GM21447 (cell line): ENCODE data around the gene COPS8.

Source experiments
- ATAC-seq: cut with Tn5 transposase; IDR thresholded peaks from one replicate; pipeline ENCODE4 v1.9.1; 2021; ENCODE audit not compliant: unreplicated experiment

The COPS8 gene

DNA sequence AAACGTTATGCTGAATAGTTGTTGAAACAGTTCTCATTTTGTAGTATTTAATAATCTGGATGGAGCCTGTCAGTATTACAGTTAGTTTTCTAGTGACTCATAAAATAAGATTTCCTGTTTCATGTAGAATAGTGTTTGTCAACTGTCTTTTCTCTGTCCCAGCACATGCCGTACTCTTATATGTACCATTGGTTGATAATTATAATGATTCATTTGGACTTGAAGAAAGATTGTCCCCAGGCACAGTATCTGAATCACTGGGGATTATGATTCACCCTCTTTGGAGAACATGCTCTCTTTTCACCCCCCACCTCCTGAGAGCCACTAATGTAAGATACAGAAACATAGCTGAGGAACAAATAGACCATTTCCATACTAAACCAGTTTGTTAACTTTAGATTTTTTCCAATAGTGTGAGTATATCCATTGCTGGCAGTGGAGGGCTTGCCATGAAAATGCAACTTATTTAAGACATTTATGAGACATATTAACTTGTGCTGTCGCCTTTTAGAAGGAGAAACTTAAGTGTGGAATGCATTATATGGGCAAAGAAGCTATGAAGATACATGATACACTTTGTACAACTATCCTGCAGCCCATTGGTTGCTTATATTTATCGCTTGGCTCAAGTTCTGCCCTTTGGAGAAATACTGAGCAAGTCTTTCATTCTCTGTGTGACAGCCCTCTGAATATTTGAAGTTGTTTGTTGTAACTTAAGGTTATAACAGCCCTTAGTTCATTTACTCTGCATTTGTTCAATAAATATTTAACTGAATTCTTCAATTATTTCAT lies 12.4 kb downstream of the COPS8 start:
- ATAC-seq, result no peak

DNA sequence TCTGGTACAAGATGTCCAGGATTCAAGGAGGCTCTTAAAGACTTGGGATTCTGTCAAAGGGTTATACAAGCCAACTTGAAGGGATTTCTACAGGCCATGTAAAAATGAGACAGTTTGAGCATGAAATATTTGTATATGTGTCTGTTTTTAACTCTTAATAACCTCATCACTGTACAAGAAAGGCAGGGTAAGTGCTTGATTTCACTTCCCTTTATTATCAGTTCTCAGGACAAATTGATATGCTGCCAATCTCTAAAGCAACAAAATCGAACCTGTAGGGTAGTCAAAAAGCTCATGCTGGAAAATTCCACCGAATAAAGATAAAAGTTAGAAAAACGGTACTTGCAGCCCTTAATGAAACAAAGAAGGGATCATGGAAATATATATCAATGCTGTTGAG lies 14.1 kb downstream of the COPS8 start:
- ATAC-seq, result no peak

DNA sequence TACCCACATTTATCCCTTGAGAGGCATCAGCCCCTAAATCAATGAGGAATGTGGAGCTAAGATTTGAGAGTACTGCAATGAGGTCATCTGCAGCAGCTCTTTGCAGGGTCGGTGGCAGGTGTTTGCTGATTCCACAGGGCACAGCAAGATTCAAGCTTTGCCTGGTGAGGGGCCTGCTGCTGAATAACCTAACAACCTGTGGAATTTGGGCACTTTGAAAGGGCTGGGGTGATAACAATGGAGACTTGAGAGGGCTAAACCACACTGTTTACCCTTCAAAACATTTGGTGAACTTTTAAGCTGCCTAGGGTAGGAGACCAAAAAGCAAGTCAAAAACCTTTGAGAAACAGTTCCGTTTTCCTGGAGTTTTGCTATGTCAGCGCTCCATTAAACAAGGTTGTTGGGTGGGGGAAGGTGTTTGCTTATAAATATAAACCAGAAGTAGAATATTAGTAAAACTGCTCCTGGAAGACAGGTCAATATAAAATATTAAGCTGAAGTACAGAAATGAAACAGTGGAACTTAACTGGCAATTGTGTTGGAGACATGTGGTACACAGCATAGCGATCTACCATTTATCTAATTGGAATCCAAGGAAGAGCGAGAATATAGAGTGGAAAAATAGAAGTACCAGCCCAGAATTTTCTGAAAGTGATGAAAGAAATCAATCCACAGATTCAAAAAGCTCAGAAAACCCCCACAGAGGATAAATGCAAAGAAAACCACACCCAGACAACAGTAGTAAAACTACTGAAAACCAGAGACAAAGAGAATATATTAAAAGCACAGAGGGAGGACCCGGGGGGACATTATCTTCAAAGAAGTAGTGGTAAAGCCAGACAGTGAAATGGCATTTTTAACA lies 15.7 kb downstream of the COPS8 start:
- no peak for ATAC-seq

DNA sequence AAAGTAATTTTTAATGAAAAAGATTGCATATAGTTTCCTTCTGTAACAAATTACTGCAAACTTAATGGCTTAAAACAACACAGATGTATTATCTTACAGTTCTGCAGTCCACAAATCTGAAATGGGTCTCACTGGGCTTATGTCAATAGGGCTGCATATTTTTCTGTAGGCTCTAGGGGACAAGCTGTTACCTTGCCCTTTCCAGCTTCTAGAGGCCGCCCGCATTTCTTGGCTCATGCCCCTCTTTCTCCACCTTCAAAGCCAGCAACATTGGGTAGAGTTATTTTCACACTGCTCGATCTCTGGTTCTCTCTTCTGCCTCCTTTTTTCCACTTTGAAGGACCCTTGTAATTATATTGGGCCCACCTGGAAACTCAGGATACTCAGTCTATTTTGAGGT lies 16.7 kb downstream of the COPS8 start:
- no peak for ATAC-seq

DNA sequence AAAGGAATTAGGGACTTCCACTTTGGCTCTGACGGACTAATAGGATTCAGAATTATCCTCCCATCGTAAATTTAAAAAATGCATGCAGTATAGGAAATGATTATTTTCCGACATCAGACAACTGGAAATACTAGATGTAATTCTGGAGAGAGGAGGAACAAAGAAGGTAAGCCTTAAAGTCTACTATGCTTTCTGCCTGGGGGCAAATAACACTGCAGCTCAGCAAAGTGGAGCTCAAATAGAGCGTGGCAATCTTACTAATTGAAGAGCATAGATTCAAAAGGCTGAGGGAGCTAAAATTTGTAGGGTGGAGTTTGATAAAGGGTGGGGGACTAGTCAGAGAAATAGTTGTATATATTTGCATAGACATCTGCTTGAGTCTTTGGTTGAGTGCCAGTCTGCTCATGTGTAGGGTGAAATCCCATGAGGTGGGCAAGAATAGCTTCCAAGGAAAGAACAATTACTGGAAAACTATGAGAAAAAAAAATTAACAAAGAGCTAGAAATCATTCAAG lies 23.8 kb downstream of the COPS8 start:
- no peak for ATAC-seq

DNA sequence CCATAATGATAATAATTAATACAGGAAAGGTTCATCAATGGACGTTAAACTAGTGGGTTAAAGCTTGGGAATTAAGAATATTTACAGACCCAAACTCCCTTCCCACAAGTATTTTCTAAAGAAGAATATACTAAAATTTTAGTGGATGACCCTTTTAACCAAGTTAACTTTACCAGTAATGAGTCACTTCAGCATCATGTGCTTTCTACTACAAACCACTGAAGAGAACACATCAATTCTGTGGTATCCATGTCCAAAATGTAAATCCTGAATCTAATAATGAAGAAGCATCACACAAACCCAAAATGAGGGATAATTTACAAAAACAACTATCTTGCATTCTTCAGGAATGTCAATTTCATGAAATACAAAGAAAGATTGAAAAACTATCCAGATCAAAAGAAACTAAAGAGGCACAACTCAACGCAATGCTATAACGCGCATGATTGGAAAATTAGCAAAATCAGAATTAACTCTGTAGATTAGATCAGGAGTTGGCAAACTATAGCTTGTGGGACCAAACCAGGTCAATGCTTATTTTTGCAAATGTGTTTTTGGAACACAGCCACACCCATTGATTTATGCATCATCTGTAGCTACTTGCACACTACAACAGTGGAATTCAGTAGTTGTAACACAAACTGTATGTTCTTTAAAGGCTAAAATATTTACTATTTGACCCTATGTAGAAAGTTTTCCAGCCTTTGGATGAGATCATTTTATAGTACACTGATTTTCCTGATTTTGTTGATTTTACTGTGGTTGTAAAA lies 27.5 kb downstream of the COPS8 start:
- no peak for ATAC-seq

DNA sequence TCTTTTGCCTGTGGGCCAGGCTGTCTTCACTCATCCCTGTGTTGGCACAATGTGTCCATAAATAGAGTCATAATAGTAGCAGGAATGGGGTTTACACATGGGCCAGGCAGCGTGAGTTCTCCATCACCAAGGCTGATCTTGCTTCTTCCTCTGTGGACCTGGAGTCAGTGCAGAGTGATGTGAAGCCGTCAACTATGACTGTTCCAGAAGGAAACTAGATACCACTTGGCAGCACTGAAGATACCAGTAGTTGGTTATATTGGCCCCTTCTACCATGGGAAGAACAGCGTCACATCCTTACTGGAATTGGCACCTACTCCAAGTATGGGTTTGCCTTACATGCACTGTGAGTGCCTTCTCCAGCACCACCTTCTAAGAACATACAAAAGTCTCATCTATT lies 30.2 kb downstream of the COPS8 start:
- ATAC-seq, result no peak

DNA sequence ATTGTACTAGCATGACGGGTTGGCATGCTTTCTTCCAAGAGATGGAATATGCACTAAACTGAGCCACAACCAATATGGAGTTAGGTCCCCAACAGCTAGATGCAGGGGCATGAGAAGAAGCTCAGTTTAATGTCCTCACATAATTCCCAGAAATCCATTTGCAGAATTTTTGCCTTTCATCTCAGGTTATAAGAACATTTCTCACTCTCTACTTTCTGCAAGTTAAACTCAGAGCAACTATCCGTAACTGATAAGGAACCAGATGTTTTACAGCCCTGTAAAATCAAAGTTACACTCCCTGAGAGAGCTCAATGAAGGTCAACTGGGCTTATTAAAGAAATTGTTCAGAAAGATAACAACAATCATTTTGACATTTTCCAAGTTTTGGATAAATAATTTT lies 30.7 kb downstream of the COPS8 start:
- no peak for ATAC-seq

DNA sequence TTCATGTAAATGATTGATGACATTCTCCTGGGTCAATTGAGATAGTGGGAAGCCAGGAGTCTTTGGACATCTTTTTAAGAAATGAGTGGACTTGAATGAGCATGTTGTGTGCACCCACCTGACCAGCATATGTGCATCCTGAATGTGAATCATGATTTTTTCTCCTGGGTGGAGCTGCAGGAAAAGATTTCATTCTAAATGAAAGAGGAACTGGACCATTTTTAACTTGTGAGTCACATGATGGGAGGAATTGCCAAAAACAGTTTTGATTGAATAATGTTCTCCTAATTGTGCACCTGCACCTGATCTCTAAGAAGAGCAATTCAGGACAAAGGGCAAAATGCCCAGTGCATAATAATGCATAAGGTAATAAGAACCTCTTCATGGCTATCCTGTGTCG lies 32.3 kb downstream of the COPS8 start:
- no peak for ATAC-seq

DNA sequence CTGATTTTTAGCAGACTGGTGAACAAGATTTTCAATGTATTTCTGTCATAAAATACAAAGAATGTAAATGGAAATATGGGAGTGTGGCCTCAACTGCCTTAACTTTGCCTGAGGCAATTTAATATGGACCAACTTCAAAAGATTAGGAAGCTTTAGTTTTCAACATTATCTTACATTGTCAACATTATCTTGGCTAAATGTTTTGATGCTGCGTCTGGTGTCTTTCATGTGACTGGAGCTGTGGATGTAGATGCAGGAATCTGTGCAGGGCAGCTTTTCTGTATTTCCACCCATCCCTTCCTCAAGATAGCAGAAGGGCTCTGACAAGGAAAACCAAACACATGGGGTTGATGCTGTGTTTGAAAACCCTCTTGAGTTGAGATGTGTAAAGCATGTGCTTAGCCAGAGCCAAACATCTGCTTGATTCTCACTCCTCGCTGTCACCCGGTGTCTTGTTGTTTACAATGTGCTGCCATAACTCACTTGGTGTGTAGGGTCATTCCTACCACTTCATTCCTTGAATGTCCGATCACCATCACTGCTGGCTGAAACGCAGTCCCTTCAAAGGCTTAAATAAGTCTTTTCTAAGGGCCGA lies 33.0 kb downstream of the COPS8 start:
- no peak for ATAC-seq

DNA sequence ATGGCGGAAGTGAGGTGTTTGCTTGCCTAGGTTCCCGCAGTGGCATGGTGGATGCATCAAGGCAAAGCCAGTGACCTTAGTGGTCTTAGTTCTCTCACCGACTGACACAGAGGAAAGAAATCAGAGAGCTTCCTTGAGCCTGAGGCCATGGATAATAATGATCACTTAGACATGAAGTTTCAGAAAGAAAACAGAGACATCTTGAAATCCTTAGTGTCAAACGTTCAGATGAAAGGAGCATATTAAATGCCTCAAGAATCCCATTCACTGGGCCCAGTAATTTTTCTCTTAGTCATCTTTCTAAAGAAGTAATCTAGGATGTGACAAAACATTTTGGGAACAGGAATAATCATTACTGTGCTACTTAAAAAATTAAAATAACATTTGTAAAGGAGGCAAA lies 35.2 kb downstream of the COPS8 start:
- ATAC-seq, result no peak

DNA sequence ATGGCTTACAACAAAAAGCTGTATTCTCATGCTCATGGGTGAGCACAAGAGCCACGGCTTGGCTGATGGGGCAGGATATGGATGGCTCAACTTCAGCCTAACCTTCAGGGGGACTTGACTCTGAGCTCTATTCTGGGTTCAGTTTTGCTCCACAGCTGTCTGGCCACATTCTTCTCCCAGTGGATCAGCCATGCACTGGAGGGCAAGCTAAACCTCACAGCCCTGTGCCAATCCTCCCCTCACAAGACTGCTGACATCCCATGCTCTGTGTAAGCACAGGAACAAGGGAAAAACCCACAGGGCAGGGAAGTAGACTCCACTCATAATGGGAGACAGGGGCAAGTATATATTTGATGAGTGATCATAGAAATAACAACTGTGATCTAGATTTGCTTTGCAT lies 35.6 kb downstream of the COPS8 start:
- ATAC-seq, result no peak

DNA sequence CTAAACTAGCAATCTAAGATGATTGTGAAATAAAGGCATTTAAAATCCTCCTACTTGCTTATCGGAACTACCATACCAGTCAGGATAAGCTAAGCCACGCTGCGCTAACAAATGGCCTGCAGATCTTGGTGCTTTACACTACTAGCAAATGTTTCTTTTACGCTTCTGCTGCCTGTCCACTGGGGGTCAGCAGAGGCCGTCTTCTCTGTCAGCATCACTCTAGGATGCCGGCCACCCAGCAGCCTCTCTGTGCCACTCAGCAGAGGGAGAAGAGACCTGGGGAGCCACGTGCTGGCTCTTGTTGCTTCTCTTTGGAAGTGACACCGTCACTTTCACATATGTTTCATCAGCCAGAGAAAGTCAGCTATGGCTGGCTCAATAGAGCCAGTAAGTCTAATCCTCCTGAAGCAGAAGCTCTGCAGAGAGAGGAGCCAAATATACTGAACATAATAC lies 36.6 kb downstream of the COPS8 start:
- no peak for ATAC-seq

DNA sequence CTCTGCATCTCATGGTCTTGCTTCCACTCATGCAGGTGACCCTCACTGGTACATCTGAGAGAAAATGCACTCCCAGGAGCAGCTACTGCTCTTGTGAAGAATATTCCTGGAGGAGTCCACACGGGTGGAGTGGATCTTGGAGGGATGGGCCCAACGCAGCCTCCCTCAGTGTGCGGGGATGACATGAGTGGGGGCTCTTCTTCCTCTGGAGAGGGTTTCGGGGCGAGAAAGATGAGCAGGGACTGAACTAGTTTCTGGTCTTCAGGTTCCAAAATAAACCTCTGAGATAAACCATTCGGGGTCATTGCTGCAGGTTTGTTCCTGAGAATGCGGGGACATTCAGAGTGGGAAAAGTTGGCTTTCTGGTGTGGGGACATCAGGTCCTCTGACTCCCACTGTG lies 39.1 kb downstream of the COPS8 start:
- no peak for ATAC-seq

DNA sequence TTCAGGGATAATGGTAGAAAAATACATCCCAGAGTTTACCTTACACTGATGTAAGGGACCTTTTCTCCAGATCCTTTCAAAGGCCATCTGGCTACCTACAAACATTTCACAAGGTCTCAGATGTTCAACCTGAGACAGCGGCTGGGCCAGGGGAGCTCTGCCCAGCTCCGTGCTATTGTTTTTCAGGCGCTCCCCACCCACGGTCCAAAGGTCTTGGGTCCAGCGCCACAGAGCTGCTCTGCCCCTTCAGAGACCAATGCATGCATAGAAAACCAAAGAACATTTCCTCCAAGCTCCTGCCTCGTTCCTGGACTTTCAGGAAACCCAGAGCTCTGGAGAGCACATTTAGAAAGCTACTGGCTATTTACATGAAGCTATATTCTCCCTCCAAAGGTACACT lies 40.3 kb downstream of the COPS8 start:
- no peak for ATAC-seq

DNA sequence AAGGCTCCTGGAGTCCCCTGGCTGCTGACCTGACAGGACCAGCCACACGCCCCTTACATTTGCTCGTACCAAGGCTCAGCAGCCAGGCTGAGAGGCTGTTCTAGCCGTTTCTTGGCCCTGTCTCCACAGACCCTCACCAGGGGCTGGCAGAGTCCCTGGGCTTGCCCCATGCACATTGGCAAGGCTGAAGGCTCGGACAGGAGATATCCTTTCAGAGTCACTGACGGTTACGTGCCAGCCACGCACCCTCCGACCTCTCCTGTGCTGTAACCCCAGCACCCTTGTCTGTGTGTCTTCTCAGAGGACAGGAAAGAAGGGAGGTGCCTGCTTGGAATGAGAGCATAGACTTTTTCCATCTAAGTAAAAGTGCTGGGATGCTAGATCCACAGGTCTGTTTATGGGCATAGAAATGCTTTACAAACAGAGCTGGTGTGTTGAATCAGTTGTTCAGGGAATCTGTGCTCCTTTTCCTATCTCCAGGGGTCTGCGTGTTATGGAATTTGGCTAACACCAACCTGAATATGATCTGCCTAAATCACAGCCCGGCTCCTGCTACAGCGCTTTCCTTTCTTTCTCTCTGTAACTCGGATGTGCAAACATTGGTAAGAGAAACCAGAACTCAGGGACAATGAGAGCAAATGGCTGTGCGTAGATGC lies 41.0 kb downstream of the COPS8 start:
- no peak for ATAC-seq

DNA sequence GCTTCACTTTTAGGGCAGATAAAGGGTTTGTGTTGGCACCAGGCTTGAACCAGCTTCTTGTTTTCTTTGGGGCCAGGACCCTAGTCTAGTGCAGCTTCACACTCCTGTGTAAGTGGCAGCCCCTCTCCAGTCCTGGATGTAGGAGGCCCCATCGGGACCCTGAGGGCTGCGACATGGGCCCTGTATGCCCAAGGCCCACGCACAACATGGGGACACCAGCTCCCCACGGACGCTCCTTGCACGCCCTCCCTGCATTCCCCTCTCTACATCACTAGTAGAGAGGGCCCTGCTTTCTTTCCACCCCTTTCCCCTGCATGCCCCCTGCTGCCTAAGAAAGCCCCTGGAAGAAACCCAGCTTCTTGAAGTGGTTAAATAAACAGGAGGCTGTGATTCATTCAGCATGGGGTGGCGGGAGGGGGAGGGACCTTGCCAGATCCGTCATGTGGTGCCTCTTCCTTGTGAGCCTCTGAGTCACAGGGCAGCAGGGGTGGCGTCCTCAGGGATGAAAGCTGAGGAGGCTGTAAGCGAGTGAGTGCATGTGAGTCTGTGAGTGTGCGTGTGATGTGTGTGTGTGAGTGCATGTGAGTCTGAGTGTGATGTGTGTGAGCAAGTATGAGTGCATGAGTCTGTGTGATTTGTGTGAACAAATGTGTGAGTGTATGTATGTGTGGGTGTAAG lies 42.5 kb downstream of the COPS8 start:
- no peak for ATAC-seq

DNA sequence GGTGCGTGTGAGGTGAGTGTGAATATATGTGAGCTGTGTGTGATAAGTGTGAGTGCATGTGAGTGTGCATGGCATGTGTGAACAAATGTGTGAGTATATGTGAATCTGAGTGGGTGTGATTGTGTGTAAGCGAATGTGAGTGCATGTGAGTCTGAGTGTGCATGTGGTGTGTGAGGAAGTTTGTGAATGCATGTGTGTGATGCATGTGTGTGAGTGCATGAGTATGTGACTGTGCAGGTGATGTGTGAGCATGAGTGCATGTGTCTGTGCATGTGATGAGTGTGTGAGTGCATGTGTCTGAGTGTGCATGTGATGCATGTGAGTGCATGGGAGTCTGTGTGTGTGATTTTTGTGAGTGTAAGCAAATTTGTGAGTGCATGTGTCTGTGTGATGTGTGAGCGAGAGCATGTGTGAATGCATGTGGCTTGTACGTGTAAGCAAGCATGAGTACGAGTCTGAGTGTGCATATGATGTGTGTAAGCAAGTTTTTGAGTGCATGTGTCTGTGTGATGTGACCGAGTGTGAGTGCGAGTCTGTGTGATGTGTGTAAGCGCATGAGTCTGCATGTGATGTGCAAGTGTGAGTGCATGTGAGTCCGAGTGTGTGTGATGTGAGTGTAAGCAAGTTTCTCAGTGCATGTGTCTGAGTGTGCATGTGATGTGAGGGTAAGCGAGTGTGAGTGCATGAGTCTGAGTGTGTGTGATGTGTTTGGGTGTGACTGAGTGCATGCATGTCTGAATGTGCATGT lies 43.3 kb downstream of the COPS8 start:
- no peak for ATAC-seq

DNA sequence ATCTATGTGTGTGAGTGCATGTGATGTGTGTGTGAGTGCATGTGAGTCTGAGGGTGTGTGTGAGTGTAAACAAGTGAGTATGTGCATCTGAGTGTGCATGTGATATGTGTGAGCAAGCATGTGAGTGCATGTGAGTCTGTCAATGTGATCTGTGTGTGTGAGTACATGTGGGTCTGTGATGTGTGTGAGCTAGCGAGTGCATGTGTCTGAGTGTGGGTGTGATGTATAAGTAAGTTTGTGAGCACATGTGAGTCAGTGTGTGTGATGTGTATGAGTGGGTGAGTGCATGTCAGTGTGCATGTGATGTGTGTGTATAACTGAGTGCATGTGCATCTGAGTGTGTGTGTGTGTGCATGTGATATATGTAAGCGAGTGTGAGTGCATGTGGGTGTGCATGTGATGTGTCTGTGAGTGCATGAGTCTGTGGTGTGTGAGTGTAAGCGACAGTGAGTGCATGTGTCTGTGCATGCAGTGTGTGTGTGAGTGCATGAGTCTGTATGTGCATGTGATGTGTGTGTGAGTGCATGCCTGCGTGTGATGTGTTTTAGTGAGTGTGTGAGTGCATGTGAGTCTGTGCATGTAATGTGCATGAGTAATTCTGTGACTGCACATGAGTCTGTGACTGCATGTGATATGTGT lies 44.1 kb downstream of the COPS8 start:
- no peak for ATAC-seq
